A673 (cell line): ENCODE data around the gene VAV2.

Experiments
- EZH2 ChIP-seq: fragments of 200-600 bp; sonication (generic); IDR thresholded peaks from 2 replicates; pipeline ENCODE4 v1.6.1; 2017; ENCODE audit warnings: borderline replicate concordance, low read depth, mild to moderate bottlenecking, mixed read lengths, antibody characterized with exemption, low read length; ENCODE audit not compliant: poor library complexity, severe bottlenecking
- TF ChIP-seq, protein P1 (sequence below): fragments of 300-800, 200-600 bp; sonication (generic); conservative IDR thresholded peaks from 2 replicates; pipeline ENCODE4 v1.5.1; 2017; ENCODE audit warnings: low read depth, mild to moderate bottlenecking, antibody characterized with exemption, low read length, moderate library complexity, mixed read lengths

DNA sequence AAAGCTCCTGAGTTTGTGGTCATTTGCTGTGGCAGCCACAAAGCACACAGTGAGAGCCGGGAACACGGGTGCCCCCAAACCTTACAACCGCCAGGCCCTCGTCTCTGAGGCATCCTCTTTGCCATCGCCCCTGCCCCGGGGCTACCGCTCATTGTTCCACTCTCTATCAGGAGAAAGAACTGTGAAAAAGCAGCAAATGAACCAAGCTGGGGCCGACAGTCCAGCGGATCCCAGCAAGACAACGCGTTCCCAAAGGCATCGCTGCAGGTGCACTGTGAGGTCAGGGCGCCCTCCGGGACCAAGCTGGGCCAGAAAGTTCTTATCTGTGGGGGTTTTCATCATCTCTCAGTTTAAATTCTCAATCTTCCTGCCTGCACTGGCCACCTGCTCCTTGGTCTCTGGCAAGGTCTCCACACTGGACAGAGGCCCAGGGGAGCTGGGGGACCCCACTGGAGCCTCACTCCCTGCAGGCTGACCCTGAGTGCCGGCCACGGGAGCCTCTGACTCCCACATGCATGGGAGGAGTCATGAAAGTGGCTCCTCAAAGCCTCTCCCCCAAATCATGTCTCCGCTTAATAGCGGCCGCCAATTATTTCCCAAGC lies 32.1 kb downstream of the VAV2 start:
- TF ChIP-seq EZH2: no peak
- TF ChIP-seq, protein P1, sequence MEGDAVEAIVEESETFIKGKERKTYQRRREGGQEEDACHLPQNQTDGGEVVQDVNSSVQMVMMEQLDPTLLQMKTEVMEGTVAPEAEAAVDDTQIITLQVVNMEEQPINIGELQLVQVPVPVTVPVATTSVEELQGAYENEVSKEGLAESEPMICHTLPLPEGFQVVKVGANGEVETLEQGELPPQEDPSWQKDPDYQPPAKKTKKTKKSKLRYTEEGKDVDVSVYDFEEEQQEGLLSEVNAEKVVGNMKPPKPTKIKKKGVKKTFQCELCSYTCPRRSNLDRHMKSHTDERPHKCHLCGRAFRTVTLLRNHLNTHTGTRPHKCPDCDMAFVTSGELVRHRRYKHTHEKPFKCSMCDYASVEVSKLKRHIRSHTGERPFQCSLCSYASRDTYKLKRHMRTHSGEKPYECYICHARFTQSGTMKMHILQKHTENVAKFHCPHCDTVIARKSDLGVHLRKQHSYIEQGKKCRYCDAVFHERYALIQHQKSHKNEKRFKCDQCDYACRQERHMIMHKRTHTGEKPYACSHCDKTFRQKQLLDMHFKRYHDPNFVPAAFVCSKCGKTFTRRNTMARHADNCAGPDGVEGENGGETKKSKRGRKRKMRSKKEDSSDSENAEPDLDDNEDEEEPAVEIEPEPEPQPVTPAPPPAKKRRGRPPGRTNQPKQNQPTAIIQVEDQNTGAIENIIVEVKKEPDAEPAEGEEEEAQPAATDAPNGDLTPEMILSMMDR: no peak
